ENCODE results near the gene TSHZ1.

The TSHZ1 gene

GRCh38 chr18:75279381-75279780 is 68.8 kb downstream of the TSHZ1 start:
- DNase-seq, result no peak

DNA sequence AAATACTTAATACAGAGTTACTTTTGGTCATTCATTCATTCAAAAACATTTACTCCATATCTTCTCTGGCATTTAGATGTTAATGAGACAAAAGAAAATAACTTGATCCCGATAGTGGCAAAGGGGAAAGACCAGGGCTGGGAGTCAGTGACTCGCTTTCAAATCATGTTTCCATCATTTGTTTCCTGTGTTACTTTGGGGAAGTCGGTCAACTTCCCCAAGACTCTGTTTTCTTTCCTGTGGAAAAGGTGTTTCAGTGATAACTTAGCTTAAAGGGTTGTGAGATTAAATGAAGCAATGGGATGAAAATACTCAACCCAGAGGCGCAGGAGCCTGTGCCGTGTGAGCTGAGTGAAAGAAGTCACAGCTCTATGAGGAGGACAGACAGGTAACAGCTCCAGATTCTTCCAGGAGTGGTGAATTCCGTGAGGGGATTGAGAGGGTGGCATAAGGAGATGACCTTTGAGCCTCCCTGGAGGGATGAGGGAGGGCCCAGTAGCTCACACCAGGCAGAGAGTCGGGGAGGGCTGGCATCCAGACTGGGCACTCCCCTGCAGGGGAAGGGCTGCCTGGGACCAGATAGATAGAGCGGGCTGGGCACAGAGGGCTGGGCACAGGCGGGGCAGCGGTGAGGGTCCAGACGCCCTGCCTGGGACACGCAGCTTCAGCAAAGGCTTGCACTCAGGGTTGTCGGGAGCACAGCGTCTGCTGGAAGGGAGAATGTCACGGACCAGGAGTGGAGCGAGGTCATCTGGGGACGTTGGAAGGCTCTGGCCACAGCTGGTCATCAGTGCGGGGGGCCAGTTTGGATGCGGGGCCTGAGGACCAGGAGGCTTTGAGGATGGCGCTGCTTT is 70.1 kb downstream of the TSHZ1 start:
- no peak for DNase-seq

- no peak for DNase-seq
Measured at GRCh38 chr18:75282746-75283145, 72.1 kb downstream of the TSHZ1 start.

GRCh38 chr18:75283731-75284130 is 73.1 kb downstream of the TSHZ1 start:
- DNase-seq, result no peak

GRCh38 chr18:75284566-75284965 is 74.0 kb downstream of the TSHZ1 start:
- DNase-seq, result no peak

GRCh38 chr18:75285876-75286275 is 75.3 kb downstream of the TSHZ1 start:
- no peak for DNase-seq

- no peak for DNase-seq
Measured at GRCh38 chr18:75287006-75287405, 76.4 kb downstream of the TSHZ1 start.

- DNase-seq, result no peak
Measured at GRCh38 chr18:75287700-75288099, 77.1 kb downstream of the TSHZ1 start.

DNA sequence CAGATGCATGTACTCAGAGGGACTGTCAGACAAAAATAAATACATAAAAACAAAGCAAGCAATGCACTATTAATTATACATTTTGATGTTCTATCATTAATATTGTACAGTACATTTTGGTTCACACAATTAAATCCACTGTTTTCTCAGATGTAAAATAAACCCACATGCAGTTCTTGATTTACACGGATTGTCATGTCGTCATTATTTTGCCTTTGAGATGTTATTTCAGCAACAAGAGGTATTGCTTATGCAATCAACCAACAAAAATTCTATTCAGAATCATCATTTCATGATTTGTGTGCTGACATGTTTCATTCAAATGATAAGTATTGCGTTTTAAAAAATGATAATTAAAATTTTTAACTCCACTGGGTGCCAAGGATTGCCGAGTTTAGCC is 79.2 kb downstream of the TSHZ1 start:
- no peak for DNase-seq

DNA sequence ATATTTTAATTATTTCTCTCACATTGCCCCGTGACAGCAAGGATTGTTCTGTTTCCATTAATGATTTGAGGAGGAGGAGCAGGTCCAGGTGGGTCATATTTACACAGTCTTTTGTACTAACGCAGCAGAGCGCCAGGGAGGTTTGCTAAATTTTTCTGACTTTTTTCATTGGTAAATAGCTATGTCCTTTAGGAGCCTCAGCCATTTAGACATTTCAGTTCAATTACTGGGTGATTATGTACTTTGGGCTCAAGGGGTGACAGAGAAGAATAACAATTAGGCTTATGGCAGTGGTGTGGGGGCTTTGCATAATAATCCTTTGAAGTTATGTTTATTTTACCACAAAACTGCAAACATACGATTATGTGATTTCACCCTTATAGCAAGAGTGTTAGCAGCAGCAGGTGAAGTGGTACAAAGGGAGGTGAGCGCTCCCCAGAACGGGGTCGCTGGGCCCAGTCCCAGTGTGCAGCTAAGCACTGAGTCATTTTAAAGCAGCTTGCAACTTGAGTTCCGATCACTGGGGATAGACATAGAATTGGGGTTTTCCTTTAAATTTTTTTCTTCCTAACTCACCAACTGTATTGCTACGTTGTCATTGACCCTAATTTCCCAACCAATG is 80.3 kb downstream of the TSHZ1 start:
- DNase-seq, result no peak

- DNase-seq, result no peak
Measured at GRCh38 chr18:75291460-75291859, 80.9 kb downstream of the TSHZ1 start.

DNA sequence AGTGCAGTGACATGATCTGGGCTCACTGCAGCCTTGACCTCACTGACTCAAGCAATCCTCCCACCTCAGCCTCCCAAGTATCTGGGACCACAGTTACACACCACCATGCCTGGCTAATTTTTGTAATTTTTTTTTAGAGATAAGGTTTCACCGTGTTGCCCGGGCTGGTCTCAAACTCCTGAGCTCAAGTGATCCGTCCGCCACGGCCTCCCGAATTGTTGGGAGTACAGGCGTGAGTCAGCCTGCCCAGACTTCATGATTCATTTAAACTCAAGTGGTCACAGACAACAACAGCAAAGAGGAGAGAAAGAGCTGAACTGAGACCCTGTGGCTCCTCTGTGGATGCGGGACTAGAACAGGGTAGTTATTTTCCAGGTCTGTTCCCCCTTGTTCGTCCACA is 83.0 kb downstream of the TSHZ1 start:
- DNase-seq, result no peak

DNA sequence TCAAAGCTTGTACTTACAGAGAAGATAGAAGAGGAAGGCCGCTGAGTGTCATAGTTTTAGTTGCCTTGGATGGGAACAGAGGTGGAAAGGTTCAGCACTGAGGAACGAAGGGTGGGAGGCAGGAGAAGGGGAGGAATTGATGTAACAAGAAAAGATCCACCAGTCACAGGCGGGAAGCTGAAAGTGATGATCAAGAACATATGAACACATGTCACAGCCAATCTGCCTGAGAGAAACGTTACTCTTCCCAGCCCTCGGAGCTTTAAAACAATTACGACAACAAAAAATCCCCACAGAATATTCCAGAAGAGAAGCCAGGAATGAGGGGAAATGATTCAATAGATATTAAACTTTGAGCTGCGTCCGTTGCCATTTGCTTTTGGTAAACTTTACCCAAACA is 87.1 kb downstream of the TSHZ1 start:
- DNase-seq, result no peak

DNA sequence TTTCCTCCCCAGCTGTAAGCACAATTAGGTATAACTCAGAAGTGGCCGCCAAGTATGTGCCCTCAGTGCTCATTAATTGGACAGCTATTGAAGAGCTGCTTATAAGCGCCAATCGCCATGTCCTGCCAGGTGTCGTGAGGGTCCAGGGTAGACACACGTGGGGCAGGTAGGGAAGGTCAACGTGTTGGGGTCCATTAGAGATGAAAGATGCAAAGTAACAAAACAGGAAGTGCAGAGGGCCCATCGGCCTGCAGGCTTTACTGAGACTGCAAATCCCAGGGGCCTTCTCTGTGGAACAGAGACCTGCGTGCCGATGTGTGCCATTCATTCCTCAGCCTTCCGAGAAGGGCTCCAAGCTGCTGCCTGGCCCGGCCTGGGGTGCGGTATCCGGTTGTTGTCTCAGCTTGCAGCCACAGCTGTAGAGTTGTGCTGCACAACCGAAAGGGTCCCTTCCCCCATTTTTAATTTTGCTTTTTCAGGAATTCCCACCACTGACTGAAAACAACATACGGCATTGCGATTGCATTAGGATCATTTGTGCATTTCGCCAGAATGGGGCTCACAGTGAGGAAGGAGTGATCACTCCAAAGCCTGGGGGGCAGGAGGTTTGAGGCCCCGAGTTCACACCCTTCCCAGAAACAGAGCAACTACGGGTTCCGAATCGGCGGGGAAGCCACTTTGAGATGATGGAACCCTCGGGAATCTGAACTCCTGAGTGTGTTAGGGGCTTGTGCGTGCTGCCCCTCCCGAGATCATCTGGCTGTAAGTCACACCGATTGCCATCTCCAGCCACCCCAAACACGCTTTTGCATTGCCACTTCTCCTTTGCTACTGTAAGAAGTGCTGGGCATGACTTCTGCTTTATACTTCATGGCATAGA is 94.3 kb downstream of the TSHZ1 start:
- DNase-seq, result no peak

DNA sequence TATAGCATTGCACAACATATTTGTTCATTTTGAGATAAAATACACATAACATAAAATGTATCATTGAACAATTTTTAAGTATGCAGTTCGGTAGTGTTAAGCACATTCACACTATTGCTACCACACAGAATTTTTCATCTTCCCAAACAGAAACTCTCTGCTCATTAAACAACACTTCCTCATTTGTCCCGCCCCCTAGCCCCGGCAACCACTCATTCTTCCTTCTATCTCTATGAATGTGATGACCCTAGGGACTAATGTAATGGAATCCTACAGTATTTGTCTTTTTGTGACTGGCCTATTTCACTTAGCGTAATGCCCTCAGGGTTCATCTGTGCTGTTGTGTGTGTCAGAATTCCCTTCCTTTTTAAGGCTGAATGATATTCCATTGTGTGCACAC is 95.4 kb downstream of the TSHZ1 start:
- no peak for DNase-seq

DNA sequence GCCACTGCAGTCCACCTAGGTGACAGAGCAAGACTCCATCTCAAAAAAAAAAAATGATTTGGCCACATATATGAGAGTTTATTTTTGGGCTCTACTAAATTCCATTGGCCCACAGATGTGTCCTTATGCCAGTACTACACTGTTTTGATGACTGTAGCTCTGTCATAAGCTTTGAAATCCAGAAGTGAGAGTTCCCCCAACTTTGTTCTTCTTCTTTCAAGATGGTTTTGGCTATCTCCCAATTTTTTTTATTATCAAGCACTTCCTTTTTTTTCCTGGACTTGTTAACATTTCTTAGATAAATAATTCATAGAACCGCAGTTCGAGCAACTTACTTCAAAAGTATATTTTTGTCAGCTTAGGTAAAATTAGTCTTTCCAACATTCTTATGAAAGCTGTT is 96.9 kb downstream of the TSHZ1 start:
- DNase-seq, result no peak

DNA sequence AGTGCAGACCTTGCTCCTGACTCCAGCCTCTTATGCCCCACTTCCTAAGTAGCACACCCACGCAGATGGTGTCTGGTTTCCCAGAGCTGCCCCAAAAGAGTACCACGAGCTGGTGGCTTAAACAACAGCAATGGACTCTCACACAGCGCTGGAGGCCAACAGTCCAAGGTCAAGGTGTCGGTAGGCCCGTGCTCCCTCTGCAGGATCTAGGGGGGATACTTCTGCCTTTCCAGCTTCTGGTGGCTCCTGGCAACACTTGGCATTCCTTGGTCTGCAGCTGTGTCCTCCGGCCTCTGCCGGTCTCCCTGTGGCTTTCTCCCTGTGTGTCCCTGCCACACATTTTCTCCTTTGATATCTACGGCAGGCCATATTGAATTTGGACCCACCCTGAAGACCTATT is 99.0 kb downstream of the TSHZ1 start:
- DNase-seq, result no peak

- DNase-seq, result no peak
Measured at GRCh38 chr18:75314117-75314516, 103.5 kb downstream of the TSHZ1 start.

DNA sequence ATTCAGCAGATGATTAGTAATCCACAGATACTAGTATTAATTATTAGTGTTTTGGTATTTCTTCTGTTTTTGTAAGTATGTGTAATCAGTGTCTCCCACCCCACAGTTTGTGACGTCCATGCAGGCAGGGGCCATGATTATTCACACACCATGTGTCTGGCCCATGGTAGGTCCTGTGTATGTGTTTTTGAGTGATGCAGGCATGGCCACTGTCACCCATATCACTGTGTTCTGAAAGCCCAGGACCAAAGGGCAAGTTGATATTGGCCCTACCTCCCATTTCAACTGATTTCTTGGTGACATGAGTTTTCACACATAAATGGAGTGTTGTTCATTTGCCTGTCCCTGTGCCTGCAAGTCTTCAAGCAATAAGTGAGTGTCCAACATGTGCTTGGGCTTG is 104.0 kb downstream of the TSHZ1 start:
- no peak for DNase-seq

GRCh38 chr18:75316223-75316622 is 105.6 kb downstream of the TSHZ1 start:
- DNase-seq, result no peak

DNA sequence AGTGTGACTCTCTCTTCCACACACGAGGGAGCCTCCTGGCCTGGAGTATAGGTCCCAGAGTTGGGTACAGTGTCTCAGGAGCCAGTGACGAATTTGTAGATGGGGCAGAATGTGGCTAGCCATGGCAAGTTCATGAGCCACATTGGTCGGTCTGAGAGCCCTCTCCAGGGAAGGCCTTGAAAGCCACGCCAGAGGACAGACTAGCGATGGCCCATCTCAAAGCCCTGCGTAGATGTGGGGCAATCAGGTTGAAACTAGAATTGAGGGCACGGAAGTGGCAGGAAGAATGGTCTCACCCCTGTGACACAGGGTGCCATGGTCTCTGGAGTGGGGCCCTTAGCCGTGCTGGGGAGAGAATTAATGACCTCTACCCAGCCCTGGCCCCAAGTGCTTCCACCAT is 106.2 kb downstream of the TSHZ1 start:
- no peak for DNase-seq

GRCh38 chr18:75317300-75317699 is 106.7 kb downstream of the TSHZ1 start:
- no peak for DNase-seq

- DNase-seq, result no peak
Measured at GRCh38 chr18:75317703-75318102, 107.1 kb downstream of the TSHZ1 start.

- DNase-seq, result no peak
Measured at GRCh38 chr18:75319905-75320304, 109.3 kb downstream of the TSHZ1 start.
